Trophoblast cell (in vitro differentiated cells and primary cell): ENCODE results near the gene HLCS.

Experiments
- DNase-seq, 2 donors: peaks; one replicate each; pipeline ENCODE4 v3.0.0-alpha.2; 2016
- H2AFZ ChIP-seq: 2 replicates; pipeline ENCODE4 v1.6.1; 2013; ENCODE audit warnings: low read length, moderate library complexity, mild to moderate bottlenecking; ENCODE audit not compliant: insufficient read depth, poor library complexity
- H2AK5ac ChIP-seq: 2 replicates; pipeline ENCODE4 v1.6.1; 2013; ENCODE audit warnings: mild to moderate bottlenecking, low read length
- H2BK120ac ChIP-seq: 2 replicates; pipeline ENCODE4 v1.6.1; 2013; ENCODE audit warnings: low read length, mild to moderate bottlenecking, moderate library complexity; ENCODE audit not compliant: insufficient read depth, poor library complexity
- H2BK12ac ChIP-seq: 2 replicates; pipeline ENCODE4 v1.6.1; 2013; ENCODE audit warnings: mild to moderate bottlenecking, low read length, moderate library complexity
- H2BK5ac ChIP-seq: 2 replicates; pipeline ENCODE4 v1.6.1; 2013; ENCODE audit warnings: low read length, low read depth, moderate library complexity, mild to moderate bottlenecking; ENCODE audit not compliant: poor library complexity
- H3K14ac ChIP-seq: 2 replicates; pipeline ENCODE4 v1.6.1; 2013; ENCODE audit warnings: mild to moderate bottlenecking, low read length
- H3K18ac ChIP-seq: 2 replicates; pipeline ENCODE4 v1.6.1; 2013; ENCODE audit warnings: mild to moderate bottlenecking, low read length
- H3K23ac ChIP-seq: 2 replicates; pipeline ENCODE4 v1.6.1; 2013; ENCODE audit warnings: low read length
- H3K27ac ChIP-seq: 2 replicates; pipeline ENCODE4 v1.5.1; 2013; ENCODE audit warnings: low read depth, mild to moderate bottlenecking, inconsistent platforms, low read length, moderate library complexity
- H3K27me3 ChIP-seq: 2 replicates; pipeline ENCODE4 v1.6.1; 2013; ENCODE audit warnings: inconsistent platforms, mild to moderate bottlenecking, low read length, moderate library complexity; ENCODE audit not compliant: insufficient read depth
- H3K36me3 ChIP-seq, 2 experiments: 1 replicate in 1 of 2; 2 replicates in 1 of 2; pipeline ENCODE4 v1.6.1; 2013; ENCODE audit warnings: low read length in 2 of 2, mild to moderate bottlenecking in 2 of 2, moderate library complexity in 1 of 2; ENCODE audit not compliant: insufficient read depth in 2 of 2, control insufficient read depth in 1 of 2
- H3K4ac ChIP-seq: 2 replicates; pipeline ENCODE4 v1.6.1; 2013; ENCODE audit warnings: low read depth, mild to moderate bottlenecking, low read length, moderate library complexity
- H3K4me1 ChIP-seq, 2 experiments: 1 replicate in 1 of 2; 2 replicates in 1 of 2; pipeline ENCODE4 v1.6.1; 2013; ENCODE audit warnings: low read length in 2 of 2, mild to moderate bottlenecking in 2 of 2, moderate library complexity in 1 of 2; ENCODE audit not compliant: insufficient read depth in 2 of 2, control insufficient read depth in 1 of 2
- H3K4me2 ChIP-seq: 2 replicates; pipeline ENCODE4 v1.6.1; 2013; ENCODE audit warnings: inconsistent platforms, mild to moderate bottlenecking, low read length, moderate library complexity
- H3K4me3 ChIP-seq: 2 replicates; pipeline ENCODE4 v1.5.1; 2013; ENCODE audit warnings: mild to moderate bottlenecking, low read depth, low read length, inconsistent platforms
- H3K79me1 ChIP-seq: one replicate; pipeline ENCODE4 v1.6.1; 2013; ENCODE audit warnings: low read length
- H3K79me2 ChIP-seq: 2 replicates; pipeline ENCODE4 v1.6.1; 2013; ENCODE audit warnings: low read length, mild to moderate bottlenecking; ENCODE audit not compliant: control insufficient read depth, insufficient read depth, poor library complexity
- H3K9ac ChIP-seq: 2 replicates; pipeline ENCODE4 v1.6.1; 2013; ENCODE audit warnings: mild to moderate bottlenecking, low read length
- H3K9me3 ChIP-seq: 2 replicates; pipeline ENCODE4 v1.6.1; 2013; ENCODE audit warnings: low read depth, mild to moderate bottlenecking, control low read depth, inconsistent platforms, low read length; ENCODE audit not compliant: insufficient read depth
- H4K12ac ChIP-seq: 2 replicates; pipeline ENCODE4 v1.6.1; 2013; ENCODE audit warnings: low read depth, mild to moderate bottlenecking, low read length, moderate library complexity
- H4K8ac ChIP-seq: 2 replicates; pipeline ENCODE4 v1.6.1; 2013; ENCODE audit warnings: low read depth, mild to moderate bottlenecking, low read length, moderate library complexity
- H4K91ac ChIP-seq: one replicate; pipeline ENCODE4 v1.6.1; 2013; ENCODE audit warnings: low read depth, mild to moderate bottlenecking, low read length, moderate library complexity
- WGBS: extraction: QIAGEN DNeasy Blood & Tissue Kit; methylation state at CpG from one replicate; pipeline ENCODE4 v1.1.7; 2013; ENCODE audit warnings: missing lambda C conversion rate; ENCODE audit not compliant: insufficient read length, insufficient coverage; ENCODE audit errors: extremely low coverage; 5-methylcytosine and 5-hydroxymethylcytosine counted together

Gene HLCS

DNA sequence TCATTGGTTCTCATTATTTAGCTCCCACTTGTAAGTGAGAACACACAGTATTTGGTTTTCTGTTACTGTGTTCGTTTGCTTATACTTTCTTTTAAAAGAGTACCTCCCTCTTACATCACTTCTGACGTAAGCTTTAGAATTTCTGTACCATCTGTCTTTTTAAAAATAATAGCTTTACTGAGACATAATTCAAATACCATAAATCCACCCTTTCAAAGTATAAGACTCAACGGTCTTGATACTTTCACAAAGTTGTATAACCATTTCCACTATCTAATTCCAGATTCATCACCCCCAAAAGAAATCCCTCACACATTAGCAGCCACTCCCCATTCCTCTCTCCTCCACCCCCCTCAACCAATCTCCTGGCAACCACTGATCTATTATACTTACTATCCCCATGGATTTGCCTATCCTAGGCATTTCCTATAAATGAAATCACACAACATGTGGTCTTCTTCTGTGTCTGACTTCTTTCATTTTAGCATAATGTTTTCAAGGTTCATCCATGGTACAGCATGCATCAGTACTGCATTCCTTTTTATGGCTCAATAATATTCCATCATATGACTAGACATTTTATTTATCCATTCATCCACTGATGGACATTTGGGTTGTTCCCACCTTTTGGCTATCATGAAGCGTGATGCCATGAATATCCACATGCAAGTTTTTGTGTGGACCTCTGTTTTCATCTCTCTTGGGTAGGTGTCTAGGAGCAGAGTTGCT, 104.7 kb downstream of the HLCS start:
- H3K4me1 ChIP-seq, result peaks cover 2 to 11% of the 10 kb centered on the region in 2 experiments
- no peak overlapping the region for H3K4ac ChIP-seq

DNA sequence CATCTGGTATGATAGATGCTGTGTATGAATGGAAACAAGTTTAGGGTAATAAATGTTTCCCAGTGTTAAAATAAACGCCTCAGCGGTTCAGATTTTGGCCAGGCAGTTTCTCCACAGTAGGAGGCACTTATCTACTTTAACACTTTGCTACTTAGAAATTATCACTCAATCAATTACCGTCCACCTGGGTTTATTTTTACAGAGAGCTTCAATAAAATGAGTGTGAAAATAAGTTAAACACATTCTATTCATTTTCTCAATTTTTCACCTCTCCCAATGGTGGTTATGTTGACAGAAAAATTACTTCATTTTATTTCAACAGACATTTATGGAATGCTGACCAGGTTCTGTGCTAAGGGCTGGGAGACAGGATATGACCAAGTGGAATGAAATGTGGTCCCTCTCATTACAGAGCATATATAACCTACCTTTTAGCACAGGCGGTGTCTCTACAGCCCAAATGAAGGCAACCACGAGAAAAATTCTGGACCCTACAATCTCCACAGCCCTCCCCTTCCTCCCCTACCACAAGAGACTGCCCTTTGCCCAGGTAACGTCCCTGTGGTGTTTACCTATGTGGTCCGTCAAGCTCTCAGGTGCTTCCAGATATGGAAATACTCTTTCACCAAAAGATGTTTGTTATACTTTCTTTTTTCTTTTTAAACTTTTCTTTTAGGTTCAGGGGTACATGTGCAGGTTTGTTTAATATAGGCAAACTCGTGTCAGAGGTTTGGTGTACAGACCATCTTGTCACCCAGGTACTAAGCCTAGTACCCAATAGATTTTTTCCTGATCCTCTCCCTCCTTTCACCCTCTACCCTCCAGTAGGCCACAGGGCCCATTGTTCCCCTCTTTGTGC, 105.5 kb downstream of the HLCS start:
- Histone ChIP-seq H4K91ac (no peak overlapping the region), H2AK5ac (no peak overlapping the region), H3K27me3 (no peaks in the 10 kb centered on the region), H2BK120ac (peak overlapping the region; percentile 63), H2AFZ (no peak overlapping the region), H3K18ac (no peak overlapping the region), H3K9ac (no peak overlapping the region), H3K14ac (no peak overlapping the region), H3K4ac (no peak overlapping the region), H3K4me3 (no peak overlapping the region), H3K4me1 (peaks cover 2 to 11% of the 10 kb centered on the region in 2 experiments), H3K9me3 (no peaks in the 10 kb centered on the region), H4K12ac (no peak overlapping the region), H3K27ac (peak overlapping the region; percentile 6), H3K4me2 (peak overlapping the region; percentile 18), H4K8ac (no peak overlapping the region), H2BK12ac (no peak overlapping the region), H3K79me1 (peaks cover 2% of the 10 kb centered on the region), H3K36me3 (no peaks in the 10 kb centered on the region), H3K23ac (no peak overlapping the region), H3K79me2 (no peaks in the 10 kb centered on the region), H2BK5ac (peak overlapping the region; percentile 66)
- peak; percentile 46 to 88 for DNase-seq
- no CpG with 5 or more reads among the region's 8 CpGs for WGBS

More for the DNA sequence above, 104.7 kb downstream of the HLCS start:
- H3K9me3 ChIP-seq, result no peaks in the 10 kb centered on the region
- no peak overlapping the region for H2BK12ac ChIP-seq
- H3K79me1 ChIP-seq, result peaks cover 2% of the 10 kb centered on the region
- H3K18ac ChIP-seq, result no peak overlapping the region
- H3K79me2 ChIP-seq, result no peaks in the 10 kb centered on the region
- no peak overlapping the region for H4K12ac ChIP-seq
- H2AFZ ChIP-seq, result no peak overlapping the region
- H3K9ac ChIP-seq, result no peak overlapping the region
- peak in 1 of 2 donors; percentile 51 for DNase-seq
- H2AK5ac ChIP-seq, result no peak overlapping the region
- no peak overlapping the region for H4K91ac ChIP-seq
- no peak overlapping the region for H3K4me2 ChIP-seq
- H3K4me3 ChIP-seq, result no peak overlapping the region
- no peak overlapping the region for H3K23ac ChIP-seq
- no peak overlapping the region for H3K14ac ChIP-seq
- WGBS, result no CpG with 5 or more reads among the region's 4 CpGs
- H2BK120ac ChIP-seq, result no peak overlapping the region
- H4K8ac ChIP-seq, result no peak overlapping the region
- peak overlapping the region; percentile 6 for H3K27ac ChIP-seq
- H3K36me3 ChIP-seq, result no peaks in the 10 kb centered on the region
- no peak overlapping the region for H2BK5ac ChIP-seq
- no peaks in the 10 kb centered on the region for H3K27me3 ChIP-seq

DNA sequence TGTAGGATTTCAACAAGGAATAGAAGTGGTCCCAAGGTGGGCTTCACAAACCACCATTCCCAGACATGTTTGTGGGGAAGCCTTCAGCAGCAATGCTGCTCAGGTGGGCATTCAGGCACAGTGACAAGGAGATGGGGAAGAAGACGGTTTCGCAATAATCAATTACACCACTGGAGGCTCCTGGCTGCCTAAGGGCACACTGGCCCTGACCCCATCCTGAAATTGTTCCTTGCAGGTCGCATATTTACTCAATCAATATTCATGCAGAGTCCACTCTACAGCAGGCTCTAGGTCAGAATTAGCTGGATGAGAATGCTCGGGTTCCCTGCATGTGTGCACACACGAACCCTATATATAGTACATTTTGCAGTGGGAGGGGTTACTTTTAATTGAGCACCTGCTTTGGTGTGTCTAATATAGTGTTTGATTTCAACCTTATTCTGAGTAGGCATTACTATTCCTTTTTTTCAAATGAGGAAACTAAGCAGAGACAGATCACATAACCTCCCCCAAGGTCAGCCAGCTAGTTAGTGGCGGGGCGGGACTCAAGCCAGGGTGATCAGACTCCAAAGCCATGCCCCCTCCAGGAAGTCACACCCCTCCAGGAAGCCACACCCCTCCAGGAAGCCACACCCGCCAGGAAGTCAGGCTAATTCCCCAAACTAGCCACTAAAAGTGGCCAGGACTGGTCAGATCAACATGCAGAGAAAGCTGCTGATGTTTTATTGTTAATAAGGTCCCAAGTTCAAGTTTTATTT, 106.5 kb downstream of the HLCS start:
- no peak overlapping the region for H4K91ac ChIP-seq
- no peak overlapping the region for H2BK5ac ChIP-seq
- H3K27me3 ChIP-seq, result no peaks in the 10 kb centered on the region
- peaks cover 2 to 11% of the 10 kb centered on the region in 2 experiments for H3K4me1 ChIP-seq
- no peak overlapping the region for H2BK120ac ChIP-seq
- no peak overlapping the region for H2AK5ac ChIP-seq
- no peaks in the 10 kb centered on the region for H3K36me3 ChIP-seq
- H4K12ac ChIP-seq, result no peak overlapping the region
- no peak overlapping the region for H3K27ac ChIP-seq
- no peak overlapping the region for H3K4me2 ChIP-seq
- H3K4ac ChIP-seq, result no peak overlapping the region
- no peaks in the 10 kb centered on the region for H3K9me3 ChIP-seq
- no peak overlapping the region for H3K9ac ChIP-seq
- no peak overlapping the region for H3K14ac ChIP-seq
- WGBS, result no CpG with 5 or more reads among the region's 8 CpGs
- no peak overlapping the region for H4K8ac ChIP-seq
- H3K18ac ChIP-seq, result no peak overlapping the region
- H2AFZ ChIP-seq, result no peak overlapping the region
- H2BK12ac ChIP-seq, result no peak overlapping the region
- H3K4me3 ChIP-seq, result no peak overlapping the region
- H3K23ac ChIP-seq, result no peak overlapping the region
- H3K79me2 ChIP-seq, result no peaks in the 10 kb centered on the region
- peak; percentile 36 to 57 for DNase-seq
- H3K79me1 ChIP-seq, result peaks cover 2% of the 10 kb centered on the region

DNA sequence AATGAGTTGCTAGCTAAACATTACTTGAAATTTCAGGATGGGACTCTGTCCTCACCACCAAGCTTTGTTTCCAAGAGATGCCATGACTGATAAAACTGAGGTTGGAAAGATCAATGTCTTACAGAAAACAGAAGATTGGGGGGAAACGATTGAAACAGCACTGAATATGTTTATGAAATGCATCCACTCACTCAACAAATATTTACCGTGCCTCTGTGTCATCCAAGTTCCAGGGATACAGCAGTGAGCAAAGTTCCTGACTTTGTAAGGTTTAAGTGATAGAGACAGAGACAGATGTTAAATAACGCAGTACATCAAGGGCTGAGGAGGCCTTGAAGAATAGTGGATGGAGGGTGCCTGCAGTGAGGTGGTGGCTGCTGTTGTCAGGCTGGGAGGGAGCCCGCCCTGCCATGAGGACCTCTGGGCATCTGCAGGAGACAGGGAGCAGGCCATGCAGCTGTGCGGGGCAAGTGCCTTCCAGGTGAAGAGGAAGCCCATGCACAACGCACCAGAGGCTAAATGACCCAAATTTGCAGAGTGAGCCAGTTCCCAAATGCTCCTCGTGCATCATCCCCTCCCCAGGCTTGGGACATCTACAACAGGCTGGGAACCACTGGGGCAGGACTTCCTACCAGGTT, 108.0 kb downstream of the HLCS start:
- WGBS, result no CpG with 5 or more reads among the region's 7 CpGs
- Histone ChIP-seq H3K4me1 (peaks cover 2 to 11% of the 10 kb centered on the region in 2 experiments), H3K14ac (no peak overlapping the region), H3K9ac (no peak overlapping the region), H4K91ac (no peak overlapping the region), H3K27me3 (no peaks in the 10 kb centered on the region), H2BK5ac (no peak overlapping the region), H3K4ac (no peak overlapping the region), H4K12ac (no peak overlapping the region), H4K8ac (no peak overlapping the region), H3K23ac (no peak overlapping the region), H3K79me1 (peaks cover 2% of the 10 kb centered on the region), H3K4me3 (no peak overlapping the region), H2BK120ac (no peak overlapping the region), H2AK5ac (no peak overlapping the region), H3K36me3 (no peaks in the 10 kb centered on the region), H3K79me2 (no peaks in the 10 kb centered on the region), H3K18ac (no peak overlapping the region), H2BK12ac (no peak overlapping the region), H3K27ac (no peak overlapping the region), H3K4me2 (no peak overlapping the region), H2AFZ (no peak overlapping the region), H3K9me3 (no peaks in the 10 kb centered on the region)
- DNase-seq, result peak in 1 of 2 donors; percentile 46
